Hepatocyte (in vitro differentiated cells): Measurements from ENCODE around the gene IL1RAPL1. TPM values are rescaled to one million over a fixed set of nuclear protein-coding genes. Genes with fewer than 3 reads are reported as not detected.

Experiments used
- DNase-seq: peaks from one replicate; pipeline ENCODE4 v3.0.0-alpha.2; 2016; ENCODE audit warnings: low spot score
- H2AFZ ChIP-seq: fragments of 200-600 bp; sonication (generic); 2 replicates; pipeline ENCODE4 v1.6.0; 2016; ENCODE audit warnings: antibody characterized with exemption, mild to moderate bottlenecking
- H3K27ac ChIP-seq: fragments of 200-600 bp; sonication (generic); 2 replicates; pipeline ENCODE4 v1.5.1; 2016; ENCODE audit warnings: mild to moderate bottlenecking
- H3K27me3 ChIP-seq: fragments of 200-600 bp; sonication (generic); 2 replicates; pipeline ENCODE4 v1.6.1; 2016
- H3K36me3 ChIP-seq: fragments of 200-600 bp; sonication (generic); replicated peaks from 2 replicates; pipeline ENCODE4 v1.5.1; 2016; ENCODE audit warnings: low read depth; ENCODE audit not compliant: insufficient read depth
- H3K4me1 ChIP-seq: fragments of 200-600 bp; sonication (generic); 2 replicates; pipeline ENCODE4 v1.5.1; 2016; ENCODE audit warnings: mild to moderate bottlenecking, moderate library complexity; ENCODE audit not compliant: insufficient read depth
- H3K4me2 ChIP-seq: fragments of 200-600 bp; sonication (generic); 2 replicates; pipeline ENCODE4 v1.6.0; 2016
- H3K4me3 ChIP-seq: fragments of 200-600 bp; sonication (generic); 2 replicates; pipeline ENCODE4 v1.5.1; 2016; ENCODE audit warnings: mild to moderate bottlenecking
- H3K79me2 ChIP-seq: fragments of 200-600 bp; sonication (generic); 2 replicates; pipeline ENCODE4 v1.6.0; 2017; ENCODE audit warnings: mild to moderate bottlenecking
- H3K9me2 ChIP-seq: fragments of 200-600 bp; sonication (generic); replicated peaks from 2 replicates; pipeline ENCODE4 v1.6.0; 2017; ENCODE audit warnings: mild to moderate bottlenecking; ENCODE audit not compliant: insufficient read depth
- H3K9me3 ChIP-seq: fragments of 200-600 bp; sonication (generic); 2 replicates; pipeline ENCODE4 v1.5.1; 2016; ENCODE audit warnings: low read depth, mild to moderate bottlenecking
- H4K20me1 ChIP-seq: fragments of 200-600 bp; sonication (generic); 2 replicates; pipeline ENCODE4 v1.6.0; 2016; ENCODE audit warnings: mild to moderate bottlenecking; ENCODE audit not compliant: insufficient read depth, poor library complexity, severe bottlenecking
- EZH2 ChIP-seq: fragments of 200-600 bp; sonication (generic); IDR thresholded peaks from 2 replicates; pipeline ENCODE4 v1.6.1; 2016; ENCODE audit warnings: antibody characterized with exemption, mild to moderate bottlenecking, borderline replicate concordance
- EZH2phosphoT487 ChIP-seq: fragments of 200-600 bp; sonication (generic); IDR thresholded peaks from one replicate; pipeline ENCODE4 v1.6.1; 2018; ENCODE audit warnings: antibody characterized with exemption, mild to moderate bottlenecking, low read depth, moderate library complexity; ENCODE audit not compliant: unreplicated experiment, severe bottlenecking
- WGBS: methylation state at CpG from one replicate; pipeline ENCODE4 v1.1.6; 2016; ENCODE audit warnings: low lambda C conversion rate; ENCODE audit errors: missing lambda C conversion rate; 5-methylcytosine and 5-hydroxymethylcytosine counted together
- polyA plus RNA-seq: library from polyadenylated mRNA; unstranded; fragments of >200 nt; fragmentation: Nextera tagmentation; extraction: Ambion mirVana; gene quantifications from 2 replicates; pipeline ENCODE4 v1.2.1, GENCODE V29; 2016
- total RNA-seq: library from RNA; depleted of rRNA; stranded (reverse); fragments of >200 nt; gene quantifications from 2 replicates; pipeline ENCODE4 v1.2.3, GENCODE V29; 2014
- TF ChIP-seq, protein P1 (sequence below): fragments of 200-600 bp; sonication (generic); IDR thresholded peaks from 2 replicates; pipeline ENCODE4 v1.5.1; 2016; ENCODE audit warnings: antibody characterized with exemption, mild to moderate bottlenecking; ENCODE audit not compliant: poor library complexity

IL1RAPL1 gene
- total and polyA plus RNA-seq, 2 experiments from 2014 or later, result 0.89 to 2.7 TPM

DNA sequence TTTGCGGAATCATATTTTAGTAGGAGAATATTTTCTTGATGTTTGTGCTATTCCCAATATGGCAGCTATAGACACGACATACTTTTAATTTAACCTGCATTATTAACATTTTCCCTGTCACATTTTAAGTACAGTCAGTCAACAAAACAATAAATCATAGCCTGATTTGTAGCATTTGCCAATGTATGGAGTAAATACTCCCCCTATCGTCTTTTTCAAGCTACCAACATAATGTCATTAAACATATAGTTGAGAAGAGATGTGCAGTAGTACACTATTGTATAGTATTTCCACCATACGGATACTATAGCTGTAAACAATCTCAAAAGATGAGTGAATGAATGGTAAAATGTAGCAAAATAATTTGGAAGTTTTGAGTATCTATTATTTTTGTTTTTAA is 1324.4 kb downstream of the IL1RAPL1 start:
- Histone ChIP-seq H3K9me2 (no peaks in the 10 kb centered on the region), H2AFZ (no peak overlapping the region), H3K4me2 (no peak overlapping the region), H3K36me3 (no peaks in the 10 kb centered on the region), H4K20me1 (no peaks in the 10 kb centered on the region), H3K9me3 (no peaks in the 10 kb centered on the region), H3K27me3 (no peaks in the 10 kb centered on the region), H3K79me2 (no peaks in the 10 kb centered on the region), H3K4me1 (no peaks in the 10 kb centered on the region), H3K27ac (no peak overlapping the region), H3K4me3 (no peak overlapping the region)
- no peak for DNase-seq
- TF ChIP-seq EZH2phosphoT487 (no peak), EZH2 (no peak)
- TF ChIP-seq, protein P1, sequence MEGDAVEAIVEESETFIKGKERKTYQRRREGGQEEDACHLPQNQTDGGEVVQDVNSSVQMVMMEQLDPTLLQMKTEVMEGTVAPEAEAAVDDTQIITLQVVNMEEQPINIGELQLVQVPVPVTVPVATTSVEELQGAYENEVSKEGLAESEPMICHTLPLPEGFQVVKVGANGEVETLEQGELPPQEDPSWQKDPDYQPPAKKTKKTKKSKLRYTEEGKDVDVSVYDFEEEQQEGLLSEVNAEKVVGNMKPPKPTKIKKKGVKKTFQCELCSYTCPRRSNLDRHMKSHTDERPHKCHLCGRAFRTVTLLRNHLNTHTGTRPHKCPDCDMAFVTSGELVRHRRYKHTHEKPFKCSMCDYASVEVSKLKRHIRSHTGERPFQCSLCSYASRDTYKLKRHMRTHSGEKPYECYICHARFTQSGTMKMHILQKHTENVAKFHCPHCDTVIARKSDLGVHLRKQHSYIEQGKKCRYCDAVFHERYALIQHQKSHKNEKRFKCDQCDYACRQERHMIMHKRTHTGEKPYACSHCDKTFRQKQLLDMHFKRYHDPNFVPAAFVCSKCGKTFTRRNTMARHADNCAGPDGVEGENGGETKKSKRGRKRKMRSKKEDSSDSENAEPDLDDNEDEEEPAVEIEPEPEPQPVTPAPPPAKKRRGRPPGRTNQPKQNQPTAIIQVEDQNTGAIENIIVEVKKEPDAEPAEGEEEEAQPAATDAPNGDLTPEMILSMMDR, result no peak
- 72% methylated on average over 4 of the region's 4 CpGs for WGBS

DNA sequence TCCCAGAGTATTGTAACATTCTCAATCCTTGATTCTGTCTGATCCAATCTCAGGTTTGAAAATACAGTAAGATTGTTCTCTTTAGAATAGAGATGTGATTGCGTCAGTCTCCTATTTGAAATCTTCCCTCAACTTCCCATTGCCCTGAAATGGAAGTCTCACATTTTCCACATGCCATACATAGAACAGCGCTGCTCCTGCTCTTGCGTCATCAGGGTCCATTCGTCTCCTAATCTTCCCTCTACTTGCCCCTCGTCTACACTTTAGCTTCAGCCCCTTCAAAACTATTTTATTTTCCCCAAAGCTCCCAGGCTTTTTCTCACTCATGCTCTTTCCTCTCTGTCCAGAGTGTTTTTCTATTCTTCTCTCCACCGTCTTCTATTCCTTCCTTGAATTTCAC is 1326.4 kb downstream of the IL1RAPL1 start:
- Histone ChIP-seq H3K27ac (no peak overlapping the region), H3K4me1 (no peaks in the 10 kb centered on the region), H3K27me3 (no peaks in the 10 kb centered on the region), H3K36me3 (no peaks in the 10 kb centered on the region), H3K9me2 (no peaks in the 10 kb centered on the region), H3K79me2 (no peaks in the 10 kb centered on the region), H3K4me2 (no peak overlapping the region), H4K20me1 (no peaks in the 10 kb centered on the region), H2AFZ (no peak overlapping the region), H3K9me3 (no peaks in the 10 kb centered on the region), H3K4me3 (no peak overlapping the region)
- DNase-seq, result no peak
- TF ChIP-seq EZH2, result no peak
- no peak for TF ChIP-seq EZH2phosphoT487
- TF ChIP-seq, protein P1, result no peak
- WGBS, result 84% methylated on average over 6 of the region's 6 CpGs

- Histone ChIP-seq H3K9me3 (no peaks in the 10 kb centered on the region), H3K4me2 (no peak overlapping the region), H3K9me2 (no peaks in the 10 kb centered on the region), H3K4me1 (no peaks in the 10 kb centered on the region), H3K36me3 (no peaks in the 10 kb centered on the region), H2AFZ (no peak overlapping the region), H3K27ac (no peak overlapping the region), H3K4me3 (no peak overlapping the region), H3K79me2 (no peaks in the 10 kb centered on the region), H3K27me3 (no peaks in the 10 kb centered on the region), H4K20me1 (no peaks in the 10 kb centered on the region)
- DNase-seq, result no peak
- 56% methylated on average over 1 of the region's 1 CpG for WGBS
- no peak for TF ChIP-seq EZH2phosphoT487
- TF ChIP-seq, protein P1, result no peak
Measured at GRCh38 chrX:29922607-29923006, 1335.4 kb downstream of the IL1RAPL1 start.

- no peaks in the 10 kb centered on the region for H3K36me3 ChIP-seq
- no peaks in the 10 kb centered on the region for H4K20me1 ChIP-seq
- no peaks in the 10 kb centered on the region for H3K9me2 ChIP-seq
- H3K4me2 ChIP-seq, result no peak overlapping the region
- no peak for DNase-seq
- H2AFZ ChIP-seq, result no peak overlapping the region
- H3K79me2 ChIP-seq, result no peaks in the 10 kb centered on the region
- WGBS, result 62% methylated on average over 1 of the region's 1 CpG
- H3K9me3 ChIP-seq, result no peaks in the 10 kb centered on the region
- no peaks in the 10 kb centered on the region for H3K27me3 ChIP-seq
- TF ChIP-seq, protein P1, result no peak
- TF ChIP-seq EZH2 (no peak), EZH2phosphoT487 (no peak)
- H3K4me3 ChIP-seq, result no peak overlapping the region
- no peaks in the 10 kb centered on the region for H3K4me1 ChIP-seq
- H3K27ac ChIP-seq, result no peak overlapping the region
Measured at GRCh38 chrX:29926056-29926455, 1338.8 kb downstream of the IL1RAPL1 start.
